HUES64 (cell line): Measurements from ENCODE around the gene BRMS1.
A peak's percentile ranks its signal among the peaks of the same experiment; 100 is the strongest.

Source experiments
- H3K27ac ChIP-seq: 2 replicates; pipeline ENCODE4 v1.7.0; 2013; ENCODE audit warnings: low read depth, low read length, inconsistent platforms
- H3K27me3 ChIP-seq: 2 replicates; pipeline ENCODE4 v1.6.1; 2013; ENCODE audit warnings: mild to moderate bottlenecking, low read length; ENCODE audit not compliant: insufficient read depth
- H3K36me3 ChIP-seq: 2 replicates; pipeline ENCODE4 v1.6.1; 2013; ENCODE audit warnings: mild to moderate bottlenecking, low read length; ENCODE audit not compliant: insufficient read depth
- H3K4me1 ChIP-seq: 2 replicates; pipeline ENCODE4 v1.6.1; 2013; ENCODE audit warnings: mild to moderate bottlenecking, low read length, moderate library complexity; ENCODE audit not compliant: insufficient read depth
- H3K4me3 ChIP-seq: 2 replicates; pipeline ENCODE4 v1.5.1; 2013; ENCODE audit warnings: mild to moderate bottlenecking, low read length, moderate library complexity
- H3K9ac ChIP-seq: 2 replicates; pipeline ENCODE4 v1.6.1; 2013; ENCODE audit warnings: mild to moderate bottlenecking, low read depth, low read length
- H3K9me3 ChIP-seq: 2 replicates; pipeline ENCODE4 v1.6.1; 2013; ENCODE audit warnings: low read depth, low read length; ENCODE audit not compliant: insufficient read depth
- WGBS: fragments of 150-250, 120-280 bp; methylation state at CpG from one replicate; pipeline ENCODE4 v1.1.7; 2013; ENCODE audit warnings: missing lambda C conversion rate; 5-methylcytosine and 5-hydroxymethylcytosine counted together

Gene BRMS1

DNA sequence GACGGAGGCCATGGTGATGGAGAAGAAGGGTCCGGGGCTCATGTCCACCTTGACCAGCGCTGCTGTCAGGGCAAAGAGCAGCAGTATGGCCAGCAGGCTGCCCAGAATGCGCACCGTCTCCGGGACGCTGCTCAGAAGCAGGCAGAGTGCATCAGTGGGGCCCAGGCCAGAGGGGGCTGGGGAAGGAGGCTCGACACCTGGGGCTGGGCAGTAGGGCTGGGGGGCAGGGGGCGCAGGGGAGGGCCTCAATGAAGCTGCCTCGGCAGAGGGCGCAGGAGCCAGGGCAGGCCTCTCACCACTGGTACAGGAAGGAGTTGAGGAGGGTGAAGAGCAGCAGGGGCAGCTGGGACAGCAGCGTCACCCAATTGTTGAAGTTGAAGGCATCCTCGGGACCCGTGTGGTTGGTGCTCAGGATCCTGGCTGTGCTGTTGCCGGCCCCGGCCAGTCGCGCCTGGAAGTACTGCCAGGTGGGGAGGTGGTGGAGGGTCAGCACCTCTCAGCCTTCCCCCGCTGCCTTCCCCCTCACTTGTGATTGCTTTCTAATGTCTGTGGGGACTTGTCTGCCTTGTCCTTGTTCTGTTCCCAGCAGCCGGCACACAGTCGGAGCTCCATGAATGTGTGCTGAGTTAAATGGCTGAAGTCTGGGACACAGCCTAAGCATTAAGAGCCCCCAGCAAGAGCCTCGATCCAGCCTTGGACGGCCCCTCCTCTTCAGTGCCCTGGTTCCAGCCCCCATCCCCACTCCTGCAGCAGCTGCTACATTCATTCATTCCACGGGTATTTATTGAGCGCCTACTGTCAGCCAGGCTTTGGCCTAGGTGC, 24.4 kb upstream of the BRMS1 start:
- no peaks in the 10 kb centered on the region for H3K27me3 ChIP-seq
- peaks cover 22% of the 10 kb centered on the region for H3K4me1 ChIP-seq
- peak overlapping the region; percentile 53; the same call in 1 of the 2 replicates for H3K9ac ChIP-seq
- peaks cover 49% of the 10 kb centered on the region for H3K36me3 ChIP-seq
- peak overlapping the region; percentile 63; the same call in 1 of the 2 replicates for H3K27ac ChIP-seq
- WGBS = 94% methylated on average over 24 of the region's 25 CpGs
- H3K9me3 ChIP-seq = no peaks in the 10 kb centered on the region
- peak overlapping the region; percentile 91 for H3K4me3 ChIP-seq

DNA sequence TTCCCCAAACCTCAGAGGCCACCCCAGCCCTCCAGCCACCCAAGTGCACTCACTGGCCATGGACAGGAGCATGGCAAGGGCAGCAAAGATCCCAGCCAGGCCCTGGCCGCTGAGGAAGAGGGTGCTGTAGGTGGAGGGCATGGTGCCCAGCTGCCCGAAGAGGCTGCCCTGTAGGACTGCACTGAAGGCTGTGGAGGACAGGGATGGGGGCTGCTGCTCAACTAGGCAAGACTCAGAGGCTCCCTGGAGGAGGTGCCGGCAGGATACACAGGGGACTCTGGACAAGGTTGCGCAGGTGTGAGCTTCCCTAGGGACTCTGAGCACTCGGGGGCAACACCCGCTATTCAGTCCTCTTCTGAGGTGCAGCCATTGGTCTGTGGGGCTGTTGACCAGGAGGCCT, 23.6 kb upstream of the BRMS1 start:
- Histone ChIP-seq H3K4me3 (no peak overlapping the region), H3K9me3 (no peaks in the 10 kb centered on the region), H3K27ac (no peak overlapping the region), H3K36me3 (peaks cover 52% of the 10 kb centered on the region), H3K4me1 (peaks cover 20% of the 10 kb centered on the region), H3K27me3 (no peaks in the 10 kb centered on the region), H3K9ac (no peak overlapping the region)
- WGBS = 96% methylated on average over 6 of the region's 6 CpGs

DNA sequence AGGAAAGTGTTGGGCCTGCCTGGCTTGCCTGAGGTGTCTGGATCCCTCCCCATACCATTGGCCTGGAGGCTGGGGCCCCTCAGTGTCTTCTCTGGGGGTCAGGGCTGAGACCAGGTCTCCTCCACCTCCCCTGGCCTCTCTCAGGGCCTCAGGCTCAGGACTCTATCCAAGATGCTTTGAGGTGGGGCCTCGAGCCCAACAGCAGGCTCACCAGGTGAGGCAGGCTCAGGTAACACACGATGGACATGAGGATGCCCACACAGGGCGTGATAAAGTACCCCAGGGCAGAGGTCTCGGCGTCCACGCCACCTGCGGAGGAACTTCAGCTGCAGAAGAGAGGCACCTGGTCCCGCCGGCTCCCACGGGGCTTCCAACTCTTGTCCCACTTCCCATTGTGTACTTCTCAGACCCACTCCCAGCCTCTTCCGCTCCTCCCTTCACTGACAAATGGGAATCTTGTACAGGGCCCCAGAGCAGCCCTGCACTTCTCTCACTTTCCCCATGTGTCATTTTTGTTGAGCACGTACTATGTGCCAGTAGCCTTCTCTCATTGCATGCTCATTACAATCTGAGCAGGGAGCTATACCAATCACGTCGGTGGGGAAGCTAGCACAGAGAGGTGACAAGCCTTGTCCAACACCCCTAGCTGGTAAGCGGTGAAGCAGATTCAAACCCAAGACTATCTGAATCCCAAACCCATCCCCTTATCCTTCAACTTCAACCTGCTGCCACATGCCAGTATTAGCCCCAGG, 22.8 kb upstream of the BRMS1 start:
- Histone ChIP-seq H3K36me3 (peaks cover 59% of the 10 kb centered on the region), H3K27me3 (no peaks in the 10 kb centered on the region), H3K9me3 (no peaks in the 10 kb centered on the region), H3K4me1 (peaks cover 15% of the 10 kb centered on the region), H3K27ac (no peak overlapping the region), H3K4me3 (no peak overlapping the region), H3K9ac (no peak overlapping the region)
- WGBS = 96% methylated on average over 15 of the region's 15 CpGs

DNA sequence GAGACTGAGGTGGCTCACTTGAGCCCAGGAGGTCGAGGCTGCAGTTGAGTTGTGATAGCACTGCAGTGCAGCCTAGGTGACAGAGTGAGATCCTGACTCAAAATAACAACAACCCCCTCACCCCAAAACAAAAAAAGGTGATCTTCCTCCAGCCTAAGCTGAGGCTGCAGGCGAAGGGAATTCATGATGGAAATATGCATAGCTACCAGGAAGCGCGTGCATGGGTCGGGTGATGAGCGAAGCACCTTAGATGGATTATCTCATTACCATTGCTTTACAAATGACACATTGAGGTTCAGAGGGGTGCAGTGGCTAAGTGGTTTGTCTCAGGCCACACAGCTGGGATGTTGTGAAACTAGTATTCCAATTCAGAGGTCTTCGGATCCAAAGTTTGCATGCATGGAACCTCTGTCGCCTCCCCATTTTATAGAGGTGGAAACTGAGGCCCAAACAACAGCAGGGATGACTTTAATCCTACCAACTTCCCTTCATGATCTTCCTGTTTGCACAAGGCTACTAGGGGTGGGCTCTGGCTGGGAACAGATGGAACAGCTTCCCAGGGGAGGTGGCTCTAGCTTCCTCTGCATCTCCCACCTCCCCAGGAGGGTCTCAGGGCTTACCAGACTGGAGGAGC, 22.1 kb upstream of the BRMS1 start:
- H3K4me1 ChIP-seq = peaks cover 10% of the 10 kb centered on the region
- no peaks in the 10 kb centered on the region for H3K9me3 ChIP-seq
- H3K27me3 ChIP-seq = no peaks in the 10 kb centered on the region
- H3K36me3 ChIP-seq = peaks cover 66% of the 10 kb centered on the region
- no peak overlapping the region for H3K9ac ChIP-seq
- no peak overlapping the region for H3K27ac ChIP-seq
- WGBS = 97% methylated on average over 6 of the region's 8 CpGs
- no peak overlapping the region for H3K4me3 ChIP-seq

DNA sequence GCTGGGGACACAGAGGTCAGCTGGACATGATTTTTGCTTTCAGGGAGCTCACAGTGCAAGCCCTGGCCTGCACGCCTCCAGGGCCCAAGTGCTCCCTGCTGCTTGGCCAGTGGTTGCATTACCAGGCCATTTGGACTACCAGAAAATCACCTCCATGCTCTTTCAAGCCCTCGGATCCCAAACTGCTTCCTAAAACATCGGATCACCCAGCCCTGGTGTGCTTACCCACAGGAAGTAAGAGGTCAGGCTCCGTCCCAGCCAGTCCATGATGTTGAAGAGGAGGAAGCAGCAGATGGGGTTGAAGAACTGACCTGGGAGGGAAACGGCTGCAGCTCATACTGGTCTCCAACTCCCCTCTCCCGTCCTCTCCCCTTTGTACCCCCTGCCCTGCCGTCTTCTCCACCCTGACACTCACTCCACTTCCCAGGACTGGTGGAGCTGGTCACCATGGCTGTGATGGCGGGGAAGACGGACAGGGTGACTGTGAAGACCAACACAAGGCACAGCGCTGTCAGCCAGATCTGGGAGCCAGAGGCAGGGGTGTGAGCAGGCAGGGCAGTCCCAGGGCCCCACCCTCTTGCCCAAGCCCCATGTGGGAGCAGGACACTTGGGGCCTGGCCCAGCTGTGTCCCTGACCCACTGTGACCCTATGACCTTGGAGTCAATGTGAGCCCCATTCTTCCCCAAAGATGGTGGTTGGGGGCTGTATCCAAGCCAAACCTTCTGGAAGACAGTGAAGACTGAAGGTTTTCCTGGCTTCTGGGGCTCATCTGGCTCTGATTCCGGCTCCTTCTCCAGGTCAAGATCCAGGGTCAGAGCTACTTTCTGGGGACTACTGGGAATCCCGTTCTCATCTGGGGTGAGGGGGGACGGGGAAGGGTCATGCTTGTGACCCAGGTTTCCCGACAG, 21.1 kb upstream of the BRMS1 start:
- H3K4me1 ChIP-seq = peaks cover 10% of the 10 kb centered on the region
- no peak overlapping the region for H3K27ac ChIP-seq
- H3K9ac ChIP-seq = no peak overlapping the region
- no peaks in the 10 kb centered on the region for H3K9me3 ChIP-seq
- peaks cover 71% of the 10 kb centered on the region for H3K36me3 ChIP-seq
- WGBS = 94% methylated on average over 14 of the region's 14 CpGs
- H3K27me3 ChIP-seq = no peaks in the 10 kb centered on the region
- H3K4me3 ChIP-seq = no peak overlapping the region

DNA sequence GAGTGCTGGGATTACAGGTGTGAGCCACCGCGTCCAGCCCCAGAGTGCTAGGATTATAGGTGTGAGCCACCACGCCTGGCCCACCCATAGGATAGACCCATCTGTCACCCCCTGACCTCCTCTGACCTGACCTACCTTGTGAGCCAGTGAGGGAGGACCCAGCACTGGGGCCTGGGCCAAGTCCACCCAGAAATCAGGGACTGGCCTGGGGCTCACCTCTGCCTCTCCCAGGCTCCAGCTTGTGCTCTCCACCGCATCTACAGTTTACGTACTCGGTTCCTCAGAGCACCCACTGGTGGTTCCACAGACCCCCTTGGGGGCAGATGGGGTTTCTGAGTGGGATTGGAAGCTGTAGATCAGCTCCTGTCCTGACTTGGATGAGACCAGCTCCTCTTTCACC, 20.3 kb upstream of the BRMS1 start:
- Histone ChIP-seq H3K9ac (no peak overlapping the region), H3K27me3 (no peaks in the 10 kb centered on the region), H3K27ac (no peak overlapping the region), H3K9me3 (no peaks in the 10 kb centered on the region), H3K36me3 (peaks cover 71% of the 10 kb centered on the region), H3K4me1 (peaks cover 8% of the 10 kb centered on the region), H3K4me3 (no peak overlapping the region)
- 98% methylated on average over 6 of the region's 6 CpGs for WGBS

DNA sequence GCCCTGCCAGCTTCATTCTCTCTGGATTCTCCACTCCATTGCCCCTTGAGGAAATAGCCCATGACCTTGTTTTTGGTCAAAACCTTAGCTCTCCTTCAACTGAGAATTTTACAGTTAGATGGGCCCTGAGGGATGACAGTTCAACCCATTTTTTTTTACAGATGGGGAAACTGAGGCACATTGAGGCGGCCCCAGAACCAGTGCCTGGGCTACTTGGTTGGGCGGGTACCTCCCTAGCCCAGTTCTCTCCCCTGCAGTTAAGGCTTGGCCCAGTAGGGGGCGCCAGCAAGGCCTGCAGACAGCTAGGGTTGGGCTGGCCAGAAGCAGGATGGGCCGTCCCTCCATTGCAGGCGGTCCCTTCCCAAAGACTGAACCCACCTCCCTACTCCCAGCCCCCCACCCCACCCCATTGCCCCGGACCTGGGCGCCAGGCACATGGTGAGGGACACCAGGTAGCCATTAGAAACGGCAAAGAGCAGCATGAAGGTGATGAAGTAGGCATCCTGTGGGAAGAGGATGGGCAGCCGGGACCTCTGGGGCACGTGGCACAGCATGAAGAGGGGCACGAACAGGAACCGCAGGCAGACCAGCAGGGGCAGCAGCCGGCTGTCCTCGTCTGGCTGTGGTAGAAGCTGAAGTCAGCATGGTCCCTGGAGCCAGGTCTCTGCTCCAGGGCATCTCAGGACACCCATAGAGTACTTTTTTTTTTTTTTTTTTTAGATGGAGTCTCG, 19.1 kb upstream of the BRMS1 start:
- H3K36me3 ChIP-seq = peaks cover 62% of the 10 kb centered on the region
- H3K27me3 ChIP-seq = no peaks in the 10 kb centered on the region
- no peak overlapping the region for H3K27ac ChIP-seq
- H3K9me3 ChIP-seq = no peaks in the 10 kb centered on the region
- no peak overlapping the region for H3K9ac ChIP-seq
- no peak overlapping the region for H3K4me3 ChIP-seq
- H3K4me1 ChIP-seq = no peaks in the 10 kb centered on the region
- WGBS = 65% methylated on average over 15 of the region's 15 CpGs

DNA sequence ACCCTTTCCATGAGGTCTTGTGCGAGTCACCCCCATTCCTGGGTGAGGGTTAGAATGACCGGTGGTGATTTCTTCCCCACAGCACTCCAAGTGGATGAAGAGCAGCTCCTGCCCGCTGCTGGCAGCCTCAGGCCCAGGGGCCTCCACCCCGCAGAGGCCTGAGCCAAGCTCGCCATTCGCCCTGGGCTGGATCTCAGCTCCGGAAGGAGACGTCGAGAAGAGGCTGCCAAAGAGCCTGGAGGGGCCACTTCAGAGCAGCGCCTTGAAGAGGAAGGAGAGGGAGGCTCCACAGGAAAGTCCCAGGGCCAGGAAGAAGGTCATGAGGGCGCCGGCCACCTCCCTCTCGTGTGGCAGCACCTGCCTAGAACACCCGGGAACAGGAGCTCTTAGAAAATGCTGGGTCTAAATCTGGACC, 18.3 kb upstream of the BRMS1 start:
- peaks cover 55% of the 10 kb centered on the region for H3K36me3 ChIP-seq
- no peak overlapping the region for H3K4me3 ChIP-seq
- 97% methylated on average over 14 of the region's 14 CpGs for WGBS
- no peak overlapping the region for H3K9ac ChIP-seq
- H3K27me3 ChIP-seq = no peaks in the 10 kb centered on the region
- H3K9me3 ChIP-seq = no peaks in the 10 kb centered on the region
- H3K4me1 ChIP-seq = no peaks in the 10 kb centered on the region
- no peak overlapping the region for H3K27ac ChIP-seq

DNA sequence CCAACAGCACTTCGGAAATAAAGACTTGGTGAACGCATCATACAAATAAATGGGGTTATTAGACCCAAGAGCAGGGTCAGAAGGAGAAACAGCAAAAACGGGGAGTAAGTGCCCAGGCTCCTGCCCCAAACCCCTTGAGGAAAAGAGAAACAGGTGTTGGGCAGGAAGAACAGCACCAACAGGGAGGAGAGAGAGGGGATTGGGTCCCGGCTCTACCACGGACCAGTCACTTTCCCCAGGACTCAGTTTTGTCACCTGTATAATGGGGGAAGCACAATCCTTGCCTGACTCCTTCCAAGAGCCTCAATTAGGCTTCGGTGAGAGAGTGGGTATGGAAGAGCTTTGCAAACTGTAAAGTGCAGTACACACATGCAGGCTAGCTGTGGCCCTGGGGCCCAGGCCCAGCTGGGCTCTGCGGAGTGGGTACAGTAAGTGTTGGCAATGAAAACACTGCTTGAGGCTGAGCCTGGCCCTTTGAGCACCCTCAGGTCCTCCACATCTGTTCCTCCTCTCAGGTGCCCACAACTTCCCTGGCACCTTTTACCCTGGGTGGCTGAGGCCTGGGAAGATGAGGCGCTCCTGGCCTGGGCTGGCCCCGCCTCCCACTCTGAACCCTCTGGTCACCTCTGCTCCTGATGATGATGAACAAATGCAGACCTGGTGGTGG, 17.7 kb upstream of the BRMS1 start:
- no peaks in the 10 kb centered on the region for H3K9me3 ChIP-seq
- no peaks in the 10 kb centered on the region for H3K27me3 ChIP-seq
- H3K4me1 ChIP-seq = no peaks in the 10 kb centered on the region
- H3K9ac ChIP-seq = no peak overlapping the region
- peaks cover 49% of the 10 kb centered on the region for H3K36me3 ChIP-seq
- no peak overlapping the region for H3K27ac ChIP-seq
- WGBS = 85% methylated on average over 9 of the region's 9 CpGs
- no peak overlapping the region for H3K4me3 ChIP-seq

DNA sequence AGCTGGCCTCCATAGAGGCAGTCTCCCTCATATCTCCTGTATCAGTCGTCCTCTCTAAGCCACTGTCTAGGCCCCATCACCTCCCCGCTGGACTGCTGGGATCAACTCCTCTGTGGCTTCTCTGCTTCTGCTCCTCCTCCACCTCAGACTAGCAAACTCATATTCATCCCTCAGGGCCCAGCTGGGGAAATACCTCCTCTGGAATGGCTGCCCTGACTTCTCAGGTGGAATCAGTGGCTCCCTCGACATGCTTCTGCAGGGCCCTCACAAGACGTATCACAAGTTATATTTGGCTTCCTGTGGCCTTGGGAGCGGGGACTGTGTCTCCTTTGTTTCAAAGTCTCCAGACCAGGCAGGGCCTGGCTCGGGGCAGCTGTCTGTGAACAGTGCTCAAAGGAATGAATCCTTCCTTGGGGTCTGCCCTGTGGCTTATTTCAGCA, 16.6 kb upstream of the BRMS1 start:
- H3K36me3 ChIP-seq = peaks cover 38% of the 10 kb centered on the region
- H3K4me1 ChIP-seq = no peaks in the 10 kb centered on the region
- 90% methylated on average over 6 of the region's 6 CpGs for WGBS
- no peaks in the 10 kb centered on the region for H3K9me3 ChIP-seq
- no peak overlapping the region for H3K4me3 ChIP-seq
- no peaks in the 10 kb centered on the region for H3K27me3 ChIP-seq
- no peak overlapping the region for H3K9ac ChIP-seq
- no peak overlapping the region for H3K27ac ChIP-seq
